Left lung (tissue), 10 donors: Measurements from ENCODE around the gene NRAP. TPM values are rescaled to one million over a fixed set of nuclear protein-coding genes. Genes with fewer than 3 reads are reported as not detected.

ENCODE experiments used
- ATAC-seq: fragments of 200-7000 bp; cut with Tn5 transposase; one replicate; pipeline ENCODE4 v1.9.1; 2020; ENCODE audit warnings: moderate library complexity
- DNase-seq, 4 donors: peaks; one replicate each; pipeline ENCODE4 v3.0.0-alpha.2; 2013 to 2020
- H3K27ac ChIP-seq, 2 donors: fragments of 200-600 bp; sonication (generic) in 1 of 2; one replicate each; pipeline versions ENCODE4 v1.5.0 to v1.8.0; 2020 to 2021
- H3K27me3 ChIP-seq, 2 donors: fragments of 200-600 bp; sonication (generic) in 1 of 2; one replicate each; pipeline versions ENCODE4 v1.5.0 to v1.8.0; 2020 to 2021
- H3K36me3 ChIP-seq, 2 donors: fragments of 200-600 bp; sonication (generic) in 1 of 2; one replicate each; pipeline versions ENCODE4 v1.5.0 to v1.8.0; 2020 to 2021
- H3K4me1 ChIP-seq, 2 donors: fragments of 200-600 bp; one replicate each; pipeline ENCODE4 v1.8.0; 2021
- H3K4me3 ChIP-seq, 2 donors: fragments of 200-600 bp; sonication (generic) in 1 of 2; one replicate each; pipeline versions ENCODE4 v1.5.0 to v1.8.0; 2020 to 2021; ENCODE audit warnings: mild to moderate bottlenecking in 1 of 2
- H3K9me3 ChIP-seq, 2 donors: fragments of 200-600 bp; sonication (generic) in 1 of 2; one replicate each; pipeline versions ENCODE4 v1.5.0 to v1.8.0; 2020 to 2021
- CTCF ChIP-seq, 2 donors: fragments of 200-600 bp; sonication (generic) in 1 of 2; IDR thresholded peaks; one replicate each; pipeline versions ENCODE4 v1.5.0 to v1.8.0; 2021; ENCODE audit warnings: antibody characterized with exemption in 2 of 2
- intact Hi-C, 2 donors: fragments of 100-400 bp; cut with DNase I; formaldehyde crosslinking; loops; one replicate each; pipeline versions ENCODE4 v1.11.2 to v1.14.2; 2022
- polyA plus RNA-seq, 6 donors: library from polyadenylated mRNA; unstranded; fragments of 120-200 nt; gene quantifications; one replicate each; pipeline ENCODE4 v1.2.1, GENCODE V29; 2013; ENCODE audit not compliant: insufficient read length in 6 of 6
- total RNA-seq, 2 donors: library from RNA; stranded (reverse); fragmentation: NEBNext Ultra II Directional; extraction: Animal tissue kit (Norgen Biotek cat#: 25700); gene quantifications; one replicate each; pipeline ENCODE4 v1.2.1, GENCODE V29; 2021
- donor health status: DM: no; HTN: yes; CAD: no.
- donor health status: DM: no; HTN: no; CAD: no.

NRAP gene
- total and polyA plus RNA-seq, 8 donors, result 0.03 to 0.26 (median 0.07) TPM; not detected in 4

- Histone ChIP-seq H3K4me3 (no peak overlapping the region), H3K27ac (no peak overlapping the region), H3K36me3 (peaks cover 0 to 27% of the 10 kb centered on the region in 2 donors), H3K9me3 (peaks cover 0 to 39% of the 10 kb centered on the region in 2 donors), H3K4me1 (no peaks in the 10 kb centered on the region), H3K27me3 (no peaks in the 10 kb centered on the region)
- ATAC-seq, result no peak
- no peak for TF ChIP-seq CTCF (IDR thresholded peaks at IDR 0.05)
- no peak for DNase-seq
- intact Hi-C loops, result no loop called here
These were observed 27.5 kb upstream of the NRAP start for GRCh38 chr10:113691381-113691780.

- DNase-seq (no peak), ATAC-seq (no peak)
- Histone ChIP-seq H3K36me3 (peaks cover 0 to 27% of the 10 kb centered on the region in 2 donors), H3K27me3 (no peaks in the 10 kb centered on the region), H3K4me1 (no peaks in the 10 kb centered on the region), H3K27ac (no peak overlapping the region), H3K9me3 (peaks cover 0 to 40% of the 10 kb centered on the region in 2 donors), H3K4me3 (no peak overlapping the region)
- intact Hi-C loops, result no loop called here
- no peak for TF ChIP-seq CTCF (IDR thresholded peaks at IDR 0.05)
These were observed 26.9 kb upstream of the NRAP start for GRCh38 chr10:113690749-113691148.

- no peak for ATAC-seq
- H3K27me3 ChIP-seq, result no peaks in the 10 kb centered on the region
- no peak for TF ChIP-seq CTCF (IDR thresholded peaks at IDR 0.05)
- intact Hi-C loops, result no loop called here
- no peak overlapping the region for H3K4me3 ChIP-seq
- peaks cover 0 to 27% of the 10 kb centered on the region in 2 donors for H3K36me3 ChIP-seq
- H3K9me3 ChIP-seq, result peaks cover 0 to 43% of the 10 kb centered on the region in 2 donors
- no peak overlapping the region for H3K27ac ChIP-seq
- no peaks in the 10 kb centered on the region for H3K4me1 ChIP-seq
- no peak for DNase-seq
These were observed 25.7 kb upstream of the NRAP start for GRCh38 chr10:113689574-113689973.

- ATAC-seq, result no peak
- DNase-seq, result no peak
- peaks cover 0 to 23% of the 10 kb centered on the region in 2 donors for H3K36me3 ChIP-seq
These were observed 25.2 kb upstream of the NRAP start for GRCh38 chr10:113689057-113689456.

GRCh38 chr10:113687037-113687436 is 23.2 kb upstream of the NRAP start:
- H3K36me3 ChIP-seq, result peaks cover 0 to 7% of the 10 kb centered on the region in 2 donors
- intact Hi-C loops, result no loop called here
- no peak overlapping the region for H3K4me3 ChIP-seq
- H3K27me3 ChIP-seq, result no peaks in the 10 kb centered on the region
- H3K27ac ChIP-seq, result no peak overlapping the region
- H3K4me1 ChIP-seq, result peaks cover 0 to 16% of the 10 kb centered on the region in 2 donors
- peaks cover 0 to 24% of the 10 kb centered on the region in 2 donors for H3K9me3 ChIP-seq
- ATAC-seq, result no peak
- DNase-seq, result no peak
- TF ChIP-seq CTCF (IDR thresholded peaks at IDR 0.05), result no peak

More at GRCh38 chr10:113689057-113689456, 25.2 kb upstream of the NRAP start:
- TF ChIP-seq CTCF (IDR thresholded peaks at IDR 0.05), result no peak
- intact Hi-C loops, result no loop called here
- Histone ChIP-seq H3K9me3 (peaks cover 0 to 43% of the 10 kb centered on the region in 2 donors), H3K4me1 (no peaks in the 10 kb centered on the region), H3K27me3 (no peaks in the 10 kb centered on the region), H3K4me3 (no peak overlapping the region), H3K27ac (no peak overlapping the region)
